T-helper 1 cell treated with Interleukin-12 subunit alpha and Interleukin-12 subunit beta and Interleukin-4 antibody, amounts not matched to agents 30 ng/mL and 1 ng/mL, for 36 hours (primary cell): Measurements from ENCODE around the gene SLC22A12. TPM values are rescaled to one million over a fixed set of nuclear protein-coding genes. Genes with fewer than 3 reads are reported as not detected.

Source experiments
- intact Hi-C: fragments of 100-400 bp; cut with micrococcal nuclease; formaldehyde crosslinking; loops from one replicate; pipeline ENCODE4 v1.15.1; 2024
- total RNA-seq: library from RNA; stranded (reverse); gene quantifications from 2 replicates; pipeline ENCODE4 v1.2.3, GENCODE V29; 2022

SLC22A12 gene
- total RNA-seq, 1 donor from 2014 or later: not detected

- intact Hi-C loops: no loop called here
These were observed 53.1 kb downstream of the SLC22A12 start for GRCh38 chr11:64643920-64644646.

DNA sequence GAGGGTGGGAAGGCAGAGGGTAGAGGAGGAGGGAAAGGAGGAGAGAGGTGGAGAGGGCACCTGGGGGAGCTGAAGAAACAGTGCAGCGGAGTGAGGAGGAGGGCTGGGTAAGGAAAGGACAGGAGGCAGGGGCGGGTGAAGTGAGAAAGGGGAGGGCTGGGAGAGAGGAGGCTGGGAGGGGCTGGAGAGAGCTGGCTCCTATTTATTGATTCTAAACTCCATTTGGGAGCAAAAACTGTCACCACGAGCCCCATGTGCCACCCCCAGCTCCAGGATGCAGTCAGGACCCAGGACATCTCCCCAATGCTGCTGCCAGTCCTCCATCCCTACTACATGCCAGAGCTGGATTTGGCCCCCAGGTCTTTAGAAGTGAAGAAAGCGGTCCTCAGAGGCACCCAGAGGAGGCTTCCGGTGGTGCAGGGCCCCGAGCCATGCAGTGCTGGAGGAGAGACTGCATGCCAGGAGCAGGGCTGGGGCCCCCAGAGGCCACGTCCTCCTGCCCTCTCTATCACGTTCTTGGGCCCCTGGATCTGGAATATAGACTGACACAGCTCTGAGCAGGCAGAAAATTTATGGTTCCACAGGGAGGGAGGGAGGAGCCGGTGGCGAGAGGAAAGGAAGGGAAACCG is 53.7 kb downstream of the SLC22A12 start:
- intact Hi-C loops: no loop called here

DNA sequence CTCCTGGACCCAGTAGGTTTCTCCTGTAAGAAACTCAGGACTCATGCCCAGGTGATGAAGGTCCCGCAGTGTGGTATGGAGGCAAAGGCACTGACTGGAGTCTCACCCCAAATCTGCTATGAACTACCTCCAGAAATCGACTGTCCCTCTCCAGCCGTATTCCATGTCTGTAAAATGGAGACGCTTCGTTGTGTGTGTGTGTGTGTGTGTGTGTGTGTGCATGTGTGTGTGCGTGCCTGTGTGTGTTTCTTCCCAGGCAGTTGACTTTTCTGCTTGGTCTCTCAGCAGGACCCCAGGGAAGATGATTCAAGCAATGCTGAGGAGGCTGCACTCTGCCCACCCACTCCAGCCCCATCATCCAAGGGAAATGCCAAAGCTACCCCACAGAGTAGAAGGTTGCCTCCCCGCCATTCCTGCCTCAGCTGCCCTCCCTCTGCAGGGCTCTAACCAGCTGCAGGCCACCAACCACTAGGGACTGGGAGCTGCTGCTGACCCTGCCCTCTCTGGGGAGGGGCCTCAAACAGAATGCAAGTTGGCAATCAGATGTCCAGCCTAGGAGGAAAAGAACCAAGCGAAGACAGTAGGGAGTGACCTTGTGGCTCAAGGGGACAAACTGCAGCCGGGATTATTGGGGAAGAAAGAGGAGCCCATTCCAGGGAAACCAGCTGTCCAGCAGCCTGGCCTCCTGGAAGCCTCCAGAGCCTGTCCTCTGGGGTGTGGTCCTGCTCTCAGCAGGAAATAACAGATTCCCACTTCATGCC is 56.2 kb downstream of the SLC22A12 start:
- intact Hi-C loops: no loop called here

- intact Hi-C loops: no loop called here
These were observed 57.5 kb downstream of the SLC22A12 start for GRCh38 chr11:64648551-64648950.

DNA sequence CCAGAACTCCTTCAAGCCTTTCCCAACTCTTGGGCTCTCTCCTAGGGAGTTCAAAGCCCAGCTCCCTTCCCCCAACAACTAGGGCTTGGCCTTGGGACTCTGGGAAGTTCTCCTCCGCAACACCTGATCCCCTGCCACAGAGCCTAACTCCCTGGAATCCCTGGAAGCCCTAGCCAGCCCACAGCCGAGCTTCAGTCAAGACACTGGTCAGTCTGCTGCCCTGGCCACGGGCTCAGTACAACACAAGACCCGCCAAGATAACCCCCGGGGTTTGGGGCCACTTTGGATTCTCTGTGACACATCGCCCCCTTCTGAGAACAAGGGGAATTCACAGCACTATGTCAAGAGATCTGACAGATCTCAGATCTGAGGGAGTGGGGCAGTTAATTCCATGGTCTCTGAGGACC is 58.3 kb downstream of the SLC22A12 start:
- intact Hi-C loops: loop anchor here (1.0 kb wide), 1 partner anchor 96 kb away; no protein-coding TSS in a partner anchor

GRCh38 chr11:64650923-64651523 is 60.0 kb downstream of the SLC22A12 start:
- intact Hi-C loops: loop anchor here (5.0 kb wide), 1 partner anchor 294 kb away; the partner anchor contains the start of gene RPS6KA4

Other genes starting within 250 kb of the SLC22A12 start
- gene RPS6KA4, start 232.1 kb upstream of the SLC22A12 start, total RNA-seq: 30.8 and 31.9 TPM in 2 replicates
- gene SLC22A11, start 35.3 kb upstream of the SLC22A12 start, total RNA-seq: not detected in 2 replicates
- gene NRXN2, start 132.0 kb downstream of the SLC22A12 start, total RNA-seq: 0.71 and 1.3 TPM in 2 replicates
- 189 and 192 TPM in 2 replicates for gene RASGRP2, start 152.9 kb downstream of the SLC22A12 start, total RNA-seq
- gene PYGM, start 168.8 kb downstream of the SLC22A12 start, total RNA-seq: 7.3 and 8.6 TPM in 2 replicates
- 485 and 486 TPM in 2 replicates for gene SF1, start 187.3 kb downstream of the SLC22A12 start, total RNA-seq
- 79.2 and 80.7 TPM in 2 replicates for gene MAP4K2, start 212.0 kb downstream of the SLC22A12 start, total RNA-seq
- gene MEN1, start 219.3 kb downstream of the SLC22A12 start, total RNA-seq: 28.7 TPM in 2 replicates